Loucy (cell line): Measurements from ENCODE around the gene THSD7A.

ENCODE experiments used
- H2AFZ ChIP-seq: fragments of 200-600 bp; sonication (generic); 2 replicates; pipeline ENCODE4 v1.6.0; 2016; ENCODE audit warnings: antibody characterized with exemption, mild to moderate bottlenecking, low read length, moderate library complexity
- H3F3A ChIP-seq: fragments of 200-600 bp; 2 replicates; pipeline ENCODE4 v1.6.0; 2016; ENCODE audit warnings: antibody characterized with exemption, low read depth, mild to moderate bottlenecking
- H3K27me3 ChIP-seq: fragments of 200-600 bp; sonication (generic); 2 replicates; pipeline ENCODE4 v1.6.1; 2014; ENCODE audit warnings: low read length, mild to moderate bottlenecking; ENCODE audit not compliant: insufficient read depth, poor library complexity, severe bottlenecking
- H3K36me3 ChIP-seq: fragments of 200-600 bp; sonication (generic); 2 replicates; pipeline ENCODE4 v1.6.1; 2016; ENCODE audit warnings: low read length; ENCODE audit not compliant: insufficient read depth
- H3K4me1 ChIP-seq: fragments of 200-600 bp; sonication (generic); 2 replicates; pipeline ENCODE4 v1.5.1; 2014; ENCODE audit warnings: low read length, mild to moderate bottlenecking; ENCODE audit not compliant: insufficient read depth, poor library complexity, severe bottlenecking
- H3K4me2 ChIP-seq: fragments of 200-600 bp; sonication (generic); 2 replicates; pipeline ENCODE4 v1.6.0; 2014; ENCODE audit warnings: antibody characterized with exemption, low read length, low read depth, mild to moderate bottlenecking; ENCODE audit not compliant: poor library complexity, severe bottlenecking
- H3K4me3 ChIP-seq: fragments of 200-600 bp; sonication (generic); 2 replicates; pipeline ENCODE4 v1.5.1; 2014; ENCODE audit warnings: low read length, mild to moderate bottlenecking, mixed read lengths; ENCODE audit not compliant: poor library complexity, severe bottlenecking
- H3K79me2 ChIP-seq: fragments of 200-600 bp; sonication (generic); 2 replicates; pipeline ENCODE4 v1.6.1; 2014; ENCODE audit warnings: low read length; ENCODE audit not compliant: insufficient read depth
- H3K9ac ChIP-seq: fragments of 200-600 bp; sonication (generic); 2 replicates; pipeline ENCODE4 v1.6.0; 2014; ENCODE audit warnings: mild to moderate bottlenecking, low read depth, low read length, moderate library complexity; ENCODE audit not compliant: poor library complexity, severe bottlenecking
- H3K9me2 ChIP-seq: fragments of 200-600 bp; sonication (generic); replicated peaks from 2 replicates; pipeline ENCODE4 v1.6.1; 2016; ENCODE audit warnings: low read depth, low read length, mixed read lengths
- H3K9me3 ChIP-seq: fragments of 200-600 bp; sonication (generic); 2 replicates; pipeline ENCODE4 v1.6.1; 2014; ENCODE audit warnings: mild to moderate bottlenecking, antibody characterized with exemption, low read length, low read depth; ENCODE audit not compliant: insufficient read depth
- H4K20me1 ChIP-seq: fragments of 200-600 bp; sonication (generic); 2 replicates; pipeline ENCODE4 v1.6.0; 2014; ENCODE audit warnings: antibody characterized with exemption, low read length, mild to moderate bottlenecking; ENCODE audit not compliant: insufficient read depth, poor library complexity, severe bottlenecking
- EZH2phosphoT487 ChIP-seq: fragments of 200-600 bp; IDR thresholded peaks from 2 replicates; pipeline ENCODE4 v1.6.1; 2018; ENCODE audit warnings: antibody characterized with exemption, mild to moderate bottlenecking, moderate library complexity, borderline replicate concordance
- TF ChIP-seq, protein P1 (sequence below): fragments of 200-600 bp; sonication (generic); conservative IDR thresholded peaks from 2 replicates; pipeline ENCODE4 v1.5.1; 2014; ENCODE audit warnings: mild to moderate bottlenecking, antibody characterized with exemption, low read length

Gene THSD7A

DNA sequence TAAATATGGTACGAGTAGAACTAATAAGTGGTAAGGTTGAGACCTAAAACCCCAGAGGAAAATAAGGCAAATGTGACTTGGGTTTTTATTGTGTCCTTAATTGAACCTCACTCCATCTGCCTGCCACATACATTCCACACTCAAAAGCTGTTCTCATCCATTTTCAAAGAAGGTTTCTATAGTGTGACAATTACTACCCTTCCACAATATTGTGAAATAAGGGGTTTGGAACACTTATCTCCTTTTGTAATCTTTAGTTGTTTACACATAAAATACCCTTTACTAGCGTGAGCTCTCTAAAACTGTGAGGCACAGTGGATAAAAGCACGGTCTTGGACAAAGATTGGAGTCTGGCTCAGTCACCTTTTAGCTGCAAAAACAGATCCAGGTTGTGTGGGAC lies 166.6 kb downstream of the THSD7A start:
- H3K4me2 ChIP-seq: no peak overlapping the region
- no peaks in the 10 kb centered on the region for H3F3A ChIP-seq
- no peak overlapping the region for H3K4me3 ChIP-seq

DNA sequence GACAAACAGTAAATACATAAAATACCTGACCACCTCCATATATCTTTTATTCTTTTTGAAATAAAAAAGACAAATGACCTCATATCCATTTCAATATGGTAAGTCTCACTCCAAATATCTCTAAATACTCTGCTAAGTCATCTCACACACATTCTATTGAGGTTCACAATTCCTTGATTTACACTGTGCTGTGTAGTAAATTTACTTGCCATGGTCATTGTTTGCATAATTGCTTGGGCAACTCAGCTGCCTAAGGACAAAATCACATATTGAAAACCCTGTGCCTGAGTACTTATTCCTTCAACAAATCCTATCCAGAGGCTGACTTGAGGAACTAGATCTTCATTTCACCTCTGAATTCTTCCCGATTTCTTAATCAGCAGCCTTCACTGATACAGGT lies 176.4 kb downstream of the THSD7A start:
- no peaks in the 10 kb centered on the region for H3K79me2 ChIP-seq
- no peak overlapping the region for H3K9ac ChIP-seq
- H3K9me3 ChIP-seq: no peaks in the 10 kb centered on the region
- H4K20me1 ChIP-seq: no peaks in the 10 kb centered on the region
- H3K4me1 ChIP-seq: no peaks in the 10 kb centered on the region
- no peak overlapping the region for H3K4me2 ChIP-seq
- no peaks in the 10 kb centered on the region for H3K27me3 ChIP-seq
- no peaks in the 10 kb centered on the region for H3K36me3 ChIP-seq
- no peak overlapping the region for H2AFZ ChIP-seq
- H3K9me2 ChIP-seq: no peaks in the 10 kb centered on the region
- TF ChIP-seq, protein P1, sequence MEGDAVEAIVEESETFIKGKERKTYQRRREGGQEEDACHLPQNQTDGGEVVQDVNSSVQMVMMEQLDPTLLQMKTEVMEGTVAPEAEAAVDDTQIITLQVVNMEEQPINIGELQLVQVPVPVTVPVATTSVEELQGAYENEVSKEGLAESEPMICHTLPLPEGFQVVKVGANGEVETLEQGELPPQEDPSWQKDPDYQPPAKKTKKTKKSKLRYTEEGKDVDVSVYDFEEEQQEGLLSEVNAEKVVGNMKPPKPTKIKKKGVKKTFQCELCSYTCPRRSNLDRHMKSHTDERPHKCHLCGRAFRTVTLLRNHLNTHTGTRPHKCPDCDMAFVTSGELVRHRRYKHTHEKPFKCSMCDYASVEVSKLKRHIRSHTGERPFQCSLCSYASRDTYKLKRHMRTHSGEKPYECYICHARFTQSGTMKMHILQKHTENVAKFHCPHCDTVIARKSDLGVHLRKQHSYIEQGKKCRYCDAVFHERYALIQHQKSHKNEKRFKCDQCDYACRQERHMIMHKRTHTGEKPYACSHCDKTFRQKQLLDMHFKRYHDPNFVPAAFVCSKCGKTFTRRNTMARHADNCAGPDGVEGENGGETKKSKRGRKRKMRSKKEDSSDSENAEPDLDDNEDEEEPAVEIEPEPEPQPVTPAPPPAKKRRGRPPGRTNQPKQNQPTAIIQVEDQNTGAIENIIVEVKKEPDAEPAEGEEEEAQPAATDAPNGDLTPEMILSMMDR: no peak
- no peak for TF ChIP-seq EZH2phosphoT487
- no peak overlapping the region for H3K4me3 ChIP-seq
- no peaks in the 10 kb centered on the region for H3F3A ChIP-seq

More for the DNA sequence above, 166.6 kb downstream of the THSD7A start:
- no peaks in the 10 kb centered on the region for H4K20me1 ChIP-seq
- H3K36me3 ChIP-seq: no peaks in the 10 kb centered on the region
- no peak overlapping the region for H2AFZ ChIP-seq
- no peaks in the 10 kb centered on the region for H3K27me3 ChIP-seq
- TF ChIP-seq, protein P1: no peak
- no peak for TF ChIP-seq EZH2phosphoT487
- no peaks in the 10 kb centered on the region for H3K9me3 ChIP-seq
- no peak overlapping the region for H3K9ac ChIP-seq
- no peaks in the 10 kb centered on the region for H3K4me1 ChIP-seq
- no peaks in the 10 kb centered on the region for H3K9me2 ChIP-seq
- no peaks in the 10 kb centered on the region for H3K79me2 ChIP-seq

DNA sequence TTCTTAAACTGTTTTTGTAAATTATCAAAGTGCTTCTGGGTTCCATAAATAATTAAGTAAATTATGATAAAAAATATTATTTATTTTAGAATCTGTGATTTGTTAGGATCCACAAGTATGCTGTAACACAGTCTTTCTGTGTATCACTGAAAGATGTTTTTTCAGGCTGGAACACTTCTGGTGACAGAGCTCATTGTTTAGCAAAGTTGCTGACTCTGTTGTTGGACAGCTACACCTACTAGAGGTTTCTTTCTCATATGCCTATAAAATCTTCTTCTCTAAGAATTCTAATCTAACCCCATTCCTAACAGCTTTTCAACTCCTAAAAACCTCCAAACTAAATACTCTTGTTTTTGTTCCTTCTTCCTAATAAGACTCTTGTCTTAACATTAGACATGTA lies 176.8 kb downstream of the THSD7A start:
- Histone ChIP-seq H3K27me3 (no peaks in the 10 kb centered on the region), H3K4me3 (no peak overlapping the region), H3F3A (no peaks in the 10 kb centered on the region), H3K79me2 (no peaks in the 10 kb centered on the region), H3K9ac (no peak overlapping the region), H3K4me1 (no peaks in the 10 kb centered on the region), H3K9me2 (no peaks in the 10 kb centered on the region), H4K20me1 (no peaks in the 10 kb centered on the region), H3K4me2 (no peak overlapping the region), H3K9me3 (no peaks in the 10 kb centered on the region), H3K36me3 (no peaks in the 10 kb centered on the region), H2AFZ (no peak overlapping the region)
- TF ChIP-seq EZH2phosphoT487: no peak
- TF ChIP-seq, protein P1: no peak
